ENCODE measurements around the gene SPINK4. TPM values are rescaled to one million over a fixed set of nuclear protein-coding genes. Genes with fewer than 3 reads are reported as not detected.

The SPINK4 gene
- total and polyA plus RNA-seq, 8 donors, result 1.4 to 9.2 (median 1.5) TPM; not detected in 5

DNA sequence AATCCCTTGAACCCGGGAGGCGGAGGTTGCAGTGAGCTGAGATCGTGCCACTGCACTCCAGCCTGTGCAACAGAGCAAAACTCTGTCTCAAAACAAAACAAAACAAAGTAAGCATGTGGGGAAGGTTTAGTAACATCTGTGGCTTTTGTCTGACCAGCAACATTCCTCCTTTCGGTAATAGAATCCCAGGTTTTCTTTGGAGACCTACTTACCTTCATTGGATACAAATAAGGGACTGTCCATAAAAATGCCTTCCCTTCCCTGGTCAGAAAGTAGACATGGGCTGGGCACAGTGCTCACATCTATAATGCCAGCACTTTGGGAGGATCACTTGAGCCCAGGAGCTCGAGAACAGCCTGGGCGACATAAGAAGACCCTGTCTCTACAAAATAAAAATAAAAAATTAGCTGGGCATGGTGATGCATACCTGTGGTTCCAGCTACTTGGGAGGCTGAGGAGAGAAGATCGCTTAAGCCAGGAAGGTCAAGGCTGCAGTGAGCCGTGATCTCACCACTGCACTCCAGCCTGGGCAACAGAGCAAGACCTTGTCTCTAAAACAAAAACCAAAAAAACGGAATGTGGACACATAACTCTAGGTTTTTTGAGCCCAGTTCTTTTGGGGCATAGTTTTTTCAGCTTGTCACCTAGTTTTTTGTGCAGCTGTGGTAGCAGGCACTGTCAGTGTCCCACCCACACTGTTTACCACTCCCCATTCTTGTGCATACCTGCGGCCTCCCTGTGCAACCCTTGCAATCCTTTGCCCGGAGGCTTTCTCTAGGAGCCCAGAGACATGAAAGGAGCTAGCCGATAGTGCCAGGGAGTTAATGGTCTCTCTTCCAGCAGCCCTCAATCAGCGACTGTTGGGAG, 9.0 kb upstream of the SPINK4 start:
- Histone ChIP-seq H3K4me1 (peaks cover 0 to 20% (median 12%) of the 10 kb centered on the region in 3 donors), H3K27me3 (no peaks in the 10 kb centered on the region), H3K27ac (no peak overlapping the region), H3K36me3 (no peaks in the 10 kb centered on the region), H3K9me3 (no peaks in the 10 kb centered on the region), H3K4me3 (no peak overlapping the region)
- intact Hi-C loops (cut with DNase I), result no loop called here
- TF ChIP-seq, protein P1, sequence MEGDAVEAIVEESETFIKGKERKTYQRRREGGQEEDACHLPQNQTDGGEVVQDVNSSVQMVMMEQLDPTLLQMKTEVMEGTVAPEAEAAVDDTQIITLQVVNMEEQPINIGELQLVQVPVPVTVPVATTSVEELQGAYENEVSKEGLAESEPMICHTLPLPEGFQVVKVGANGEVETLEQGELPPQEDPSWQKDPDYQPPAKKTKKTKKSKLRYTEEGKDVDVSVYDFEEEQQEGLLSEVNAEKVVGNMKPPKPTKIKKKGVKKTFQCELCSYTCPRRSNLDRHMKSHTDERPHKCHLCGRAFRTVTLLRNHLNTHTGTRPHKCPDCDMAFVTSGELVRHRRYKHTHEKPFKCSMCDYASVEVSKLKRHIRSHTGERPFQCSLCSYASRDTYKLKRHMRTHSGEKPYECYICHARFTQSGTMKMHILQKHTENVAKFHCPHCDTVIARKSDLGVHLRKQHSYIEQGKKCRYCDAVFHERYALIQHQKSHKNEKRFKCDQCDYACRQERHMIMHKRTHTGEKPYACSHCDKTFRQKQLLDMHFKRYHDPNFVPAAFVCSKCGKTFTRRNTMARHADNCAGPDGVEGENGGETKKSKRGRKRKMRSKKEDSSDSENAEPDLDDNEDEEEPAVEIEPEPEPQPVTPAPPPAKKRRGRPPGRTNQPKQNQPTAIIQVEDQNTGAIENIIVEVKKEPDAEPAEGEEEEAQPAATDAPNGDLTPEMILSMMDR (IDR thresholded peaks at IDR 0.05), result no peak
- WGBS, 2 donors, result 79 to 86% methylated on average over 13 of the region's 13 CpGs
- no peak for ATAC-seq
- no peak for DNase-seq
- FAIRE-seq, result no peak

DNA sequence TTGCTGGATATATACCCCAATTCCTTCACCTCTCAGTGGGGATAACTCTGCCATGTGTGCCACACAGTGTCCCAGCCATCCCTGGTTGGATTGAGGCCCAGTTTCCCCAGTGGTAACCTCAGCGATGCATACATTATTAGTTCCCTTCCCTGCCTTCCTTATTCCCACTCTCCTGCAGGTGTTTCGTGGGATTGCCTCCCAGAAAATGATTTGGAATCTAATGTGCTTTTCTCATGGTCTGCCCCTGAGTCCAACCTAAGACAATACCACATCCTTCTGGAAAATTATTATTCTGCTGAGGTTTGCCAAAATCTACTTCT, 8.4 kb upstream of the SPINK4 start:
- intact Hi-C loops (cut with DNase I), result no loop called here
- Histone ChIP-seq H3K9me3 (no peaks in the 10 kb centered on the region), H3K36me3 (no peaks in the 10 kb centered on the region), H3K27me3 (no peaks in the 10 kb centered on the region), H3K4me3 (no peak overlapping the region), H3K4me1 (peaks cover 0 to 20% (median 12%) of the 10 kb centered on the region in 3 donors), H3K27ac (no peak overlapping the region)
- TF ChIP-seq, protein P1 (IDR thresholded peaks at IDR 0.05), result no peak
- FAIRE-seq (no peak), ATAC-seq (no peak), DNase-seq (no peak)
- 80 to 86% methylated on average over 2 of the region's 2 CpGs for WGBS, 2 donors

DNA sequence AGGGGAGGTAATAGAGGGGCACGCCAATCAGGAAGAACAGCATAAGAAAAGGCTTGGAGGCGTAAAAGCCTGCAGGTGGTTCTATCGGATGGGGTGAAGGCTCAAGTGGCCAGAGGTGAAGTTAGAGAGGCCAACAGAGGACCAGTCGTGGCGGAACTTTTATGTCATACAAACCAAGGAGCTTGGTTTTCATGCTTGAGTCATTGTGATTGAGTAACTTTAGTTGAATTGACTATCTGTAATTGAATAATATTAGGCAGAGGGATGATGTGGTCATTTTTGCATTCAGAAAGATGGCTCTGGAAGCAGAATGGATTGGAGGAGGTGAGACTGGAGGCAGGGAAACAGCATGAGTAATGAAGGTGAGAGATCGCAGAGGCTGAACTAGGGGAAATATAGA, 7.2 kb upstream of the SPINK4 start:
- Histone ChIP-seq H3K9me3 (no peaks in the 10 kb centered on the region), H3K4me1 (peaks cover 0 to 20% (median 12%) of the 10 kb centered on the region in 3 donors), H3K27ac (no peak overlapping the region), H3K4me3 (no peak overlapping the region), H3K36me3 (no peaks in the 10 kb centered on the region), H3K27me3 (no peaks in the 10 kb centered on the region)
- no peak for ATAC-seq
- 89 to 93% methylated on average over 6 of the region's 6 CpGs for WGBS, 2 donors
- no peak for FAIRE-seq
- intact Hi-C loops (cut with DNase I), result no loop called here
- TF ChIP-seq, protein P1 (IDR thresholded peaks at IDR 0.05), result no peak
- DNase-seq, result no peak

DNA sequence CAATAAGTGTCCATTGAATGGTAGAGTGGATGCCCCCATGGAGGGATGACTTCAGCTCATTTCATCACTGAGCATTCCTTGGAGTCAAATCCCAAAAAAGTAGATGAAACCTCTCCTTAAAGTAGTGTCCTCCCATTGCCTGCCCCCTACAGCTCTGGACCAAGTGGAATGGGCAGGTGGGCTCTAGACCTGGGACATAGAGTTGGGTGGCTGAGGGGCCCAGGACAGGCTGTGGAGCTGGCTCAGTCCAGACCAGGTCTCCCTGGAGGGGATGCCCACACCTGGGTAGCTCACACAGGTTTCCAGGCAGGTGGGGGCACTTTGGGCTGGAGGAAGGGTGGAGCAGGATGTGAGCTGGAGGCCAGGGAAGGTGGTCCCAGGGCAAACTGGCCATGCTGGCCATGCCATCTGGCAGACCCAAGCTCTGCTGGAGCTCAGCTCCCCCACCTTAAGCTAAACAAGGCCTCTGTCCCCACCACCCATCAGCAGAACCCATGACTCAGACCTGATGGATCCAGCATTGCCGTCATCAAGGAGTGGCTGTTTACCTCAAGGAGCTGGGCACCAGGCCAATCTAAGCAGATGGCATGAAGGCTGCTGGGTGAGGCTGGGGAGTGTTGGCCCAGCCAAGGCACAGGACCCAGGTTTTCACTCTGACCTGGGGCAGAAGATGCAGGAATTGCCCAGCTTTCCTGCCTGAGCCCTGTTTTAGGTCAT, 6.2 kb upstream of the SPINK4 start:
- H3K27me3 ChIP-seq, result no peaks in the 10 kb centered on the region
- peaks cover 0 to 20% (median 12%) of the 10 kb centered on the region in 3 donors for H3K4me1 ChIP-seq
- no peaks in the 10 kb centered on the region for H3K36me3 ChIP-seq
- H3K27ac ChIP-seq, result peak overlapping the region in 3 of 4 donors; percentile 27 to 53 (median 52)
- no peak overlapping the region for H3K4me3 ChIP-seq
- TF ChIP-seq, protein P1 (IDR thresholded peaks at IDR 0.05), result no peak
- intact Hi-C loops (cut with DNase I), result no loop called here
- peak; percentile 79 to 95 (median 89) for DNase-seq
- 7 to 17% methylated on average over 1 of the region's 1 CpG for WGBS, 2 donors
- peak; percentile 88 to 90 (median 89) for ATAC-seq
- FAIRE-seq, result peak; percentile 29
- no peaks in the 10 kb centered on the region for H3K9me3 ChIP-seq

All from pancreas (tissue), 10 donors.